Ureter (tissue), 1 donor: ENCODE results near the gene COL16A1. TPM values are rescaled to one million over a fixed set of nuclear protein-coding genes. Genes with fewer than 3 reads are reported as not detected.
A peak's percentile ranks its signal among the peaks of the same experiment; 100 is the strongest.

Experiments
- DNase-seq: peaks from one replicate; pipeline ENCODE4 v3.0.0-alpha.2; 2020; ENCODE audit warnings: low spot score
- total RNA-seq: library from RNA; stranded (reverse); gene quantifications from one replicate; pipeline ENCODE4 v1.2.4, GENCODE V29; 2023
- donor health status: DM: yes; HTN: yes; CAD: no.

Gene COL16A1
- total RNA-seq, 1 donor from 2014 or later = 110 TPM

- no peak for DNase-seq
Measured at GRCh38 chr1:31625561-31626222, 78.1 kb downstream of the COL16A1 start.

- DNase-seq = no peak
Measured at GRCh38 chr1:31624731-31625514, 78.9 kb downstream of the COL16A1 start.

GRCh38 chr1:31624309-31624708, 79.5 kb downstream of the COL16A1 start:
- no peak for DNase-seq

GRCh38 chr1:31623365-31623764, 80.5 kb downstream of the COL16A1 start:
- DNase-seq = no peak

GRCh38 chr1:31621847-31622730, 81.7 kb downstream of the COL16A1 start:
- DNase-seq = no peak

GRCh38 chr1:31621498-31621820, 82.4 kb downstream of the COL16A1 start:
- DNase-seq = peak; percentile 40

GRCh38 chr1:31620631-31621497, 83.0 kb downstream of the COL16A1 start:
- DNase-seq = peak; percentile 35

GRCh38 chr1:31618916-31619846, 84.6 kb downstream of the COL16A1 start:
- peak; percentile 42 for DNase-seq

GRCh38 chr1:31617916-31618746, 85.7 kb downstream of the COL16A1 start:
- DNase-seq = peak; percentile 43

GRCh38 chr1:31617218-31617915, 86.5 kb downstream of the COL16A1 start, which contains the start of gene HCRTR1:
Gene HCRTR1 (plus strand): TSS chr1:31617689. CDS start chr1:31619193, 1,504 bp downstream.
- DNase-seq = peak; percentile 42

- peak; percentile 14 for DNase-seq
Measured at GRCh38 chr1:31615939-31616338, 87.9 kb downstream of the COL16A1 start.

- peak; percentile 30 for DNase-seq
Measured at GRCh38 chr1:31615414-31615813, 88.4 kb downstream of the COL16A1 start.

- peak; percentile 37 for DNase-seq
Measured at GRCh38 chr1:31614414-31615005, 89.3 kb downstream of the COL16A1 start.

GRCh38 chr1:31609514-31610118, 94.2 kb downstream of the COL16A1 start:
- no peak for DNase-seq

GRCh38 chr1:31607360-31607759, 96.5 kb downstream of the COL16A1 start:
- peak; percentile 18 for DNase-seq

GRCh38 chr1:31605908-31606427, 97.8 kb downstream of the COL16A1 start:
- peak; percentile 31 for DNase-seq
